ENCODE data around the gene TEX14.
A peak's percentile ranks its signal among the peaks of the same experiment; 100 is the strongest.

Gene TEX14

DNA sequence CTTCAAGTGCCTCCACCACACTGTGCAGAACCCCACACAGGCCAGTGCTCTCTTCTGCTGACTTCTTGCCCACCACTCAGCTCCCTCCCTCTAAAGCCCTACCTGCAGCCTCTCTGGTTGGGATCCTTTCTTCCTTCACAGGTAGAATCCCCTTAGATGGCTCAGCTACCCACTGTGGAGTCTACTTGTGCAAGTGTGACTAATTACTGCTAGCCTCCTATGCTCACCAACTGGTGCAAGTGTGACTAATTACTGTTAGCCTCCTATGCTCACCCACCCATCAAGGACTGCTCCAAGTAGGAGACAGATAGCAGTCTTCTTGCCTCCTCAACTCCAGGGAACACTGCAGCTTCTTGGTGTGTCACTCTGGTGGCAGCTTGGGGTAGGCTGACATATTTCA is 43.6 kb downstream of the TEX14 start:
- DNase-seq: no peak

DNA sequence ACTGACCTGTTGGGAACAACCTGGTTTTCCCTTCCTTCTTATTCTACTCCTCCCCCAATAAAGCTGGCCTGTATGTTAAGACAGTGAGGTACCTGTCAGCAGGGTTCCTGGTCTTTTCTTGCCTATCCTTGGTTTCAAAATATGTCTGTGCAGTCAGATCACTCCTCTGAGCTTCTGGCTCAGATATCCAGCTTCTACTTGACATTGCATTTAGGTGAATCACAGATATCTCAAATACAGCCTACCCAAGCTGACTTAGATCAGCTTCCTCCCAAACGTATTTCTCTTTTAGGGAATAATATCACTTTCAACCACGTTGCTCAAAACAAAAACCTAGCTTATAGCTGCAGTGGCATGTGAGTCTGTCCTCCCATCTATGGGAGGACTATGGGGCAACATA is 48.7 kb downstream of the TEX14 start:
- DNase-seq: no peak

GRCh38 chr17:58641887-58642311 is 49.9 kb downstream of the TEX14 start:
- DNase-seq: no peak

DNA sequence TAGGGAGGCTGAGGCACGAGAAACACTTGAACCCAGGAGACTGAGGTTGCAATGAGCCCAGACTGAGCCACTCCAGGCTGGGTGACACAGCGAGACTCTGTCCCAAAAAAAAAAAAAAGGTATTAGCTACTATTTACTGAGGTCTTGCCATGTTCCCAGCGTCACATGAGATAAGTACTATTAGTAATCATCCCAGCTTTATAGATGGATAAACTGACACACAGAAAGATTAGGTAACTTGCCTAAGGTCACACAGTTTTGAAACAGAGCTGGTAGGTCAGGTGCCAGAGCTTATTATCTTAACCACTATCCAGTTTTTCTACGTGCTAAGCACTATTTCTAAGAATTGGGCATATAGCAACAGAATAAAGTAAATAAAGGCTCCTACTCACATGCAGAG is 51.6 kb downstream of the TEX14 start:
- DNase-seq: no peak

GRCh38 chr17:58639681-58640080 is 52.2 kb downstream of the TEX14 start:
- DNase-seq: no peak

DNA sequence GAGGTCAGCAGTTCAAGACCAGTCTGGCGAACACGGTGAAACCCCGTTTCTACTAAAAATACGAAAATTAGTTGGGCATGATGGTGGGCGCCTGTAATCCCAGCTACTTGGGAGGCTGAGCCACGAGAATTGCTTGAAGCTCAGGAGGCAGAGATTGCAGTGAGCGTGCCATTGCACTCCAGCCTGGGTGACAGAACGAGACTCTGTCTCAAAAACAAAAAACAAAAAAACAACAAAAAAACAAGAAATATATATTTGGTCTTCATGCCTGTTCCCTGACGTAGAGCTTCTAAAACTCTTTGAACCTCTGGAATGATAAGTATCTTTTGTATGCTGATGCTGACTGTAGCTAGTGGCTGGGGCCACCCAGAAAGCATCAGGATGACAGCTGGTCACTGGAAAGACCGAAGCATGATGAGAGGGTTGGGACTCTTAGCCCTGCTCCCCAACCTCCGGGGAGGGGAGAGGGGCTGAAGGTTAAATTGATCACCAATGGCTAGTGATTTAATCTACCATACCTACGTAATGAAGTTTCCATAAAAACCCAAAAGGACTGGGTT is 54.8 kb downstream of the TEX14 start:
- DNase-seq: no peak

- no peak for DNase-seq
Measured at GRCh38 chr17:58632324-58633314, 59.2 kb downstream of the TEX14 start.

DNA sequence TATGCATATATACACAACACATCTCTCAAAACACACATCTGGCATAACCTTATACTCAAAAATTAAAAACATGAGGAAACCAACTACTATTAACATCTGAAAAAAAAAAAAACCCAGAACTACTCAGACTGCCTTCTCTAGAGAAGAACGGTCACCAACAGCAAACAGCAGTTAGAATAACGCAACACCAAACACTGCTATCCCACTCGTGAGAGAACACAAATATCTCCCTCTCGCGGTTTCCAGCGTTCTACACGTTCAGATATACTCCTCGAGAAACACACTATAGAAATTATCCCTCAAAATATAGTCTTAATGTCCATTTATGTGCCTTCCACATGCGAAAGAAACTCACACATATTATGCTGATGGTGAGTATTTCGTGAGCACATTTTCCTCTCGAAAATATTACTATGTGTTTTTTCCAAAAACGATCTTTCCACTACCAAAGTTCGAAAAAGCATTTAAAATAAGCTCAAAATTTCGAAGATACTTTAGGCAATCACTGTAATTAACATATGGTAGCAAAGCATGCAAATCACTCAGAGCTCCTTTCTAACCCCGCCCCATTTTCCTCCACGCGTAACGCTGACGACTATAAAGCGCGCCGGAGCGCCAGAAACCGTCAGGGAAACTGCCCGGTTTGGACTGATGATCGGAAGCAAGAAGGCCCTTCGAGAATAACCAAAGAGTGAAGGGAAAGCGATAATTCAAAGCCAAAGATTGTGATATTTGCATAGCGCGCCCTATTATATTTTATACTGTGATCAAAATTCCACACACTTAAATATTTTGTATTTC is 60.1 kb downstream of the TEX14 start:
- peak; percentile 97 for DNase-seq

- peak; percentile 77 for DNase-seq
Measured at GRCh38 chr17:58630883-58631522, 60.8 kb downstream of the TEX14 start.

DNA sequence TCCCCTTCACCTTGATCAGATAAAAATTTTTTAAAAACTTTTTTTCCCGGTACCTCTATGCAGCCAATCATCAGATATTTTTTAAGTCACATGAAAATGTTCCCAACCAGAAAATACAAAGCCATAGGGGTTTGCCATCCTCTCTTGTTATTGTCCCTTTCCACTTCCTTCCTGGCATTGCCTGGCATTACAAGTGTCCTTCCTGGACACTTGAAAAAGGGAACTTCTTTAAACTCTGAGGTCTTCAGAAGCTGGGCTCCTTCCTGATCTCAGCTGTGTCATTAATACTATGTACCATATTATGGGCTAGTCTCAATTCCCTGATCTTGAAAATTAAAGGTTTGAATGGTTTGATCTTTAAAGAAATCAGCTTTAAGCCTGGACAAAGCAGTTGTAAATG is 64.9 kb downstream of the TEX14 start:
- no peak for DNase-seq

DNA sequence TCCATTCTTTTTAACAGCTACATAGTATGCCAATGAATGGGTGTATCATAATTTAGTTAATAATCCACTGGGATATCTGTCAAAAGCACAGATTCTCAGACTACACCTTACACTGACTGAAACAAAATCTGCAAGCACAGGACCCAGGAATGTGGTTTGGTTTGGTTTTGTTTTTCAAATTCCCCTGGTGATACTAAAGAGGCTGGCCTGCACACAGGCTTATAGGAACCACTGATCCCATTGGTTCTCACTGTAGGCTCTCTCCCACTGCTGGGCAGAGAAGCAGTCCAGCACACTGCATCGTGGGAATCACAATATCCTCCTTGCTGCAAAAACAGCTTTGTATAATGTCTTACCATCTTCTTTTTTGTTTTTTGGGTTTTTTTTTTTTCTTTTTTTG is 67.1 kb downstream of the TEX14 start:
- no peak for DNase-seq

- DNase-seq: peak; percentile 32
Measured at GRCh38 chr17:58621174-58621573, 70.7 kb downstream of the TEX14 start.

DNA sequence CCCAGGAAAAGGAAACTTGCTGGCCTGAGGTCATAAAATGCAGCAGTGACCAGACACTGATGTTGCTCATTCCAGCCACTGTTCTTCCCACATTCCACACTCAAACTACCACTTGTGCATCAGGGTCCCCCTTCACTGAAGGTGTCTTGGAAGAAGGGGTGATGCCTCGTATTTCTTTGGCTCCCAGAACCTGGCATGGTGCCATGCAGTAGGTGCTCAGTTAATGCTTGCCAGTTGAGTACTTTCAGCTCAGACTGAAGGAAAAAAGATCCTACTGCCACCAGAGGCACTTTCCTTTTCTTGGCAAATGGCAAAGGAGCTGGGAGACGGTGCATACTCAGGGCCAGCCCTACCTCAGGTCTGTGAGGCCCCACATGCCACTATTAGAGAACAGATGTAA is 73.5 kb downstream of the TEX14 start:
- DNase-seq: no peak

DNA sequence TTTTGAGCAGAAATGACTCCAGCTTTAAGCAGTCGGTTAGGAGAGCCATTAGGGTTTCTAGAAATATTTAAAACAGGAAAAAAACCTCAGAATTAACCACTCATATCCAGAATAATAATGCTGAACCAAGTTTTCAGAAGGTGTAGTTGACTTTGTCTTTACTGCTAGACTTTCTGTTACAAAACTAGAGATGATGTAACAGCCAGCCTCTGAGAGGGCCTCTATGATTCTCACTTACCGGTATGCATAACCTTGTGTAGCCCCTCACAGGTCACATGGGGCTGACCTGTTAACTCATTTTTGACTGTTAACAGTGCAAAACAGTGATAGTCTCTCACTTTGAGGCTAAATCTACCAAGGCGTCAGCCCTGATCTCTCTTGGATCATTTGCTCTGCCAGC is 74.3 kb downstream of the TEX14 start:
- peak; percentile 65 for DNase-seq

DNA sequence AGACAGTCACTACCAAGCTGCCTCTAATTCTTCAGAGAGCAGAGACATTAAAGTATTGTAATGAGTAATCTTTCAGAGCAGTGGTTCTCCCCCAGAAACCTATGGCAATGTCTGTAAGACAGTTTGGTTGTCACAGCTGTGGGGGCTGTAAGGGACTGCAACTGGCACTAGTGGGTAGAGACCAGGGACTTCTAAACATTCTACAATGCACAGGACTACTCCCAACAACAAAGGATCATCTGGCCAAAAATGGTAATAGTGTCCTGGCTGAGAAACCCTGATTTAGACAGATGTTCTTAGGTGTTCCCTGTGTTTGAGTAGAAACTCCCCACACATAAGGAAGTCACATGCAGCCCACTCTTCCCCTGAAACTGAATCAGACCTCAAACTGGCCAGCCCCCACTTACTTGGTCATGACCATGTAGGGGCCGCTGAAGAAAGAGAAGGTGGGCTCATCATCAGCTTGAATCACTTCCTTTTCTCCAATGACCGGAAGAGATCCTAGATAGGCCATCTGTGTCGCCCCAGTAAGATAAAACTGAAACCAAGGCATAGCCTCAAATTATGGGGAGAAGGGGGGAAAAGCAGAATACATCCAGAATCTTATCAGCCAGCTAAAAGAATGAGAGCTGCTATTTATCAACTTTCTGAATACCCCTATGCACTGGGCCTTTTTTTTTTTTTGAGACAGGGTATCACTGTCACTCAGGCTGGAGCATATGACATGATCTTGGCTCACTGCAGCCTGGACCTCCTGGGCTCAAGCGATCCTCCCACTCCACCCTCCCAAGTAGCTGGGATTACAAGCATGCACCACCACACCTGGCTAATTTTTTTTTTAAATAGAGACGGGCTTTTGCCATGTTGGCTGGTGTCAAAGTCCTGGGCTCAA is 75.8 kb downstream of the TEX14 start:
- DNase-seq: peak; percentile 61

- DNase-seq: no peak
Measured at GRCh38 chr17:58614859-58615459, 76.9 kb downstream of the TEX14 start.

GRCh38 chr17:58611331-58611730 is 80.5 kb downstream of the TEX14 start:
- DNase-seq: no peak

DNA sequence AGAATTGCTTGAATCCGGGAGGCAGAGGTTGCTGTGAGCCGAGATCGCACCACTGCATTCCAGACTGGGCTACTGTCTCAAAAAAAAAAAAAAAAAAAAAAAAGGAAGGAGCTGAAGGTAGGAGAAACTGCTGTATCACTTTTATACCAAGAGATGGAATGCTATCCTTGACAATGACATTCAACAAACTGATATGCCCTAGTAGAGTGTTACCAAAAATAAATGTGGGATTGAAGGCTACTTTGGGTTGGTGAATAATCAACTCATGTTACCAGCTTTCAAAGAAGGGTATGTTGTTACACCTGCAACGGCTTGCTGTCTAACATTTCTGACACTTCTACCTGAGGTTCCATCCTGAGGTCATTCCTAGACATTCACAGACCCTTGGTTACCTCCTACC is 84.9 kb downstream of the TEX14 start:
- DNase-seq: no peak

GRCh38 chr17:58605986-58606385 is 85.9 kb downstream of the TEX14 start:
- no peak for DNase-seq

DNA sequence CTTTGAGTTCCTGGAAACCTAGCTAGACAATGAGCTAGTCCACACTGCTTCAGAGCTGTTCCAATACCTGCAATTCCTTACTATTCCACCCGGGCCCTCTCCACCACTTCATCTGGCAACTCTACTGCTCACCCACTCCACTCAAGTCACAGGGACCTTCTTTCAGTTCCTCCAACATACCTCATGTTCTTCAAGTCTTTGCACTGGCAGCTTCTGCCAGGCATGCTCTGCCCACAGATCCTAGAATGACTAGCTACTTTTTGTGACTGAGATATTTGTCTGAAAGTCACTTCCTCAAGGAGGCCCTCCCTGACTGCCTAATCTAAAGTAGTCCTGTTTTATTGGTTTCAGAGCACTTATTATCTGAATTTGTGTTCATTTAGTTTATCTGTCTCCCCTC is 86.4 kb downstream of the TEX14 start:
- peak; percentile 79 for DNase-seq

DNA sequence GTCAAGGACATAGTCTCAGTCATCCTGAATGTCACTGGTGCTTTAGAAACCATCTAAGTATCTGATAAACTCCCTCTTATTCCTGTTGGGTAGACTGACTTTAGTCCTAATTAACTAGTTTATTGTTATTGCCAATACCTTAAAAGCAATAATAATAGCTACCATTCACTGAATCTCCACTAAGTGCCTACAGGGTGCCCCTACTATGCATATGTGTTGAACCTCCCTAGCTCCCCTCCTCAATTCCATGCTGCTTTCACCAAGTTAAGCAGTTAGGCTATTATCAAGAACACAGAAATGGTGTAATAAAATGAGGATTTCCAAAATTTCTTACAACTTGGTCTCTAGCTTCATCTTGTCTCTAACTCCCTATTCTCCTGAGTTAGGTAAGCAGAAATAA is 89.9 kb downstream of the TEX14 start:
- no peak for DNase-seq

GRCh38 chr17:58597371-58597770 is 94.5 kb downstream of the TEX14 start:
- DNase-seq: no peak

Measured in activated CD4-positive, alpha-beta T cell treated with anti-CD3 and anti-CD28 coated beads, Interleukin-10, Interleukin-2, amounts not matched to agents 100 ng/mL and 50 ng/mL, durations not matched to agents 16 hours and 8 hours (primary cell).